ENCODE results near the gene PRSS35.

- no peak for TF ChIP-seq GZF1 (CRISPR knock-in tag; IDR thresholded peaks at IDR 0.05)
- TF ChIP-seq CEBPB (IDR thresholded peaks at IDR 0.05; ENCODE audit: borderline replicate concordance, low read depth, low read length), result no peak
- TF ChIP-seq CTCF (CRISPR knock-in tag; IDR thresholded peaks at IDR 0.05), result no peak
- TF ChIP-seq GABPA (IDR thresholded peaks at IDR 0.05; ENCODE audit: low read depth, low read length), result no peak
- TF ChIP-seq GABPA (CRISPR knock-in tag; IDR thresholded peaks at IDR 0.05; ENCODE audit: low read depth), result no peak
- TF ChIP-seq CHD2 (IDR thresholded peaks at IDR 0.05; ENCODE audit: low read depth, low read length), result no peak
- no peak for TF ChIP-seq ZFP37 (CRISPR knock-in tag; IDR thresholded peaks at IDR 0.05; ENCODE audit: borderline replicate concordance)
- TF ChIP-seq HMG20B (CRISPR knock-in tag; conservative IDR thresholded peaks at IDR 0.05), result no peak
- TF ChIP-seq POLR2AphosphoS5 (IDR thresholded peaks at IDR 0.05; ENCODE audit: low read depth, low read length), result no peak
- TF ChIP-seq NFE2L1 (CRISPR knock-in tag; IDR thresholded peaks at IDR 0.05; ENCODE audit: borderline replicate concordance), result no peak
- TF ChIP-seq ZKSCAN1 (IDR thresholded peaks at IDR 0.05; ENCODE audit: low read length), result no peak
- TF ChIP-seq YY1 (IDR thresholded peaks at IDR 0.05; ENCODE audit: insufficient read depth, insufficient replicate concordance, low read depth, low read length), result no peak
- TF ChIP-seq, protein P1, sequence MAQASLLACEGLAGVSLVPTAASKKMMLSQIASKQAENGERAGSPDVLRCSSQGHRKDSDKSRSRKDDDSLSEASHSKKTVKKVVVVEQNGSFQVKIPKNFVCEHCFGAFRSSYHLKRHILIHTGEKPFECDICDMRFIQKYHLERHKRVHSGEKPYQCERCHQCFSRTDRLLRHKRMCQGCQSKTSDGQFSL (CRISPR knock-in tag; IDR thresholded peaks at IDR 0.05), result no peak
- TF ChIP-seq HIVEP1 (CRISPR knock-in tag; IDR thresholded peaks at IDR 0.05), result no peak
- TF ChIP-seq ATF7-NPFF (CRISPR knock-in tag; IDR thresholded peaks at IDR 0.05; ENCODE audit: low read depth), result no peak
These were observed 23.9 kb upstream of the PRSS35 start for GRCh38 chr6:83488448-83488847.

All from HepG2 (cell line).